ENCODE data around the gene FAM98B. TPM values are rescaled to one million over a fixed set of nuclear protein-coding genes. Genes with fewer than 3 reads are reported as not detected.

The FAM98B gene
- 4.9 to 14.2 TPM (median 13.2 TPM) in 5 replicates for total RNA-seq (2022; extraction: Qiagen RNA extraction; ENCODE audit: low read depth)

GRCh38 chr15:38453971-38454695 is at the start of gene FAM98B:
TSS of gene FAM98B (plus strand) at chr15:38454127. CDS start at chr15:38454162, 35 bp downstream.

Other genes with a start within 250 kb of the FAM98B start
- 5.8 to 8.9 TPM (median 8.7 TPM) in 5 replicates for gene SPRED1, start 201.3 kb upstream of the FAM98B start, total RNA-seq (2022; extraction: Qiagen RNA extraction; ENCODE audit: low read depth)
- gene RASGRP1, start 110.7 kb downstream of the FAM98B start, total RNA-seq (2022; extraction: Qiagen RNA extraction; ENCODE audit: low read depth), result 0.25 to 0.56 TPM (median 0.37 TPM) in 5 replicates